Astrocyte (in vitro differentiated cells and primary cell): Measurements from ENCODE around the gene CNTNAP2. TPM values are rescaled to one million over a fixed set of nuclear protein-coding genes. Genes with fewer than 3 reads are reported as not detected.

Experiments
- DNase-seq: peaks from one replicate; pipeline ENCODE4 v3.0.0-alpha.2; 2010; ENCODE audit warnings: low read depth
- FAIRE-seq: peaks from 2 replicates; lab custom pipeline; 2011; peaks lifted over from hg19 to GRCh38; lab: Jason Lieb, UNC
- H2AFZ ChIP-seq: 2 replicates; pipeline ENCODE4 v1.6.0; 2012; ENCODE audit warnings: low read depth, low read length, inconsistent platforms
- H3K27ac ChIP-seq: 2 replicates; pipeline ENCODE4 v1.5.1; 2011; ENCODE audit warnings: low read depth, low read length, inconsistent platforms
- H3K27me3 ChIP-seq: 2 replicates; pipeline ENCODE4 v1.6.0; 2011; ENCODE audit warnings: low read length, inconsistent platforms; ENCODE audit not compliant: insufficient read depth
- H3K36me3 ChIP-seq: 2 replicates; pipeline ENCODE4 v1.5.1; 2011; ENCODE audit warnings: low read length, inconsistent platforms; ENCODE audit not compliant: insufficient read depth
- H3K4me1 ChIP-seq: 2 replicates; pipeline ENCODE4 v1.5.1; 2011; ENCODE audit warnings: low read length, inconsistent platforms; ENCODE audit not compliant: insufficient read depth
- H3K4me2 ChIP-seq: 2 replicates; pipeline ENCODE4 v1.6.0; 2012; ENCODE audit warnings: low read length, inconsistent platforms
- H3K4me3 ChIP-seq: 2 replicates; pipeline ENCODE4 v1.5.1; 2011; ENCODE audit warnings: low read depth, mild to moderate bottlenecking, low read length, inconsistent platforms; ENCODE audit not compliant: insufficient read depth
- H3K79me2 ChIP-seq: 2 replicates; pipeline ENCODE4 v1.6.0; 2012; ENCODE audit warnings: mild to moderate bottlenecking, low read length, inconsistent platforms; ENCODE audit not compliant: insufficient read depth
- H3K9ac ChIP-seq: 2 replicates; pipeline ENCODE4 v1.6.0; 2012; ENCODE audit warnings: mild to moderate bottlenecking, low read length, inconsistent platforms
- H3K9me3 ChIP-seq: 2 replicates; pipeline ENCODE4 v1.5.1; 2012; ENCODE audit warnings: low read depth, mild to moderate bottlenecking, low read length, inconsistent platforms; ENCODE audit not compliant: insufficient read depth
- H4K20me1 ChIP-seq: 2 replicates; pipeline ENCODE4 v1.6.0; 2012; ENCODE audit warnings: low read length, inconsistent platforms; ENCODE audit not compliant: insufficient read depth
- H3K27ac Mint-ChIP-seq: one replicate; pipeline ENCODE4 v1.8.0; 2021; ENCODE audit warnings: mild to moderate bottlenecking, mixed read lengths; ENCODE audit not compliant: unreplicated experiment
- H3K27me3 Mint-ChIP-seq: one replicate; pipeline ENCODE4 v1.8.0; 2021; ENCODE audit warnings: low read depth, mixed read lengths; ENCODE audit not compliant: unreplicated experiment
- H3K36me3 Mint-ChIP-seq: one replicate; pipeline ENCODE4 v1.8.0; 2021; ENCODE audit warnings: low read depth, mixed read lengths; ENCODE audit not compliant: unreplicated experiment
- H3K4me1 Mint-ChIP-seq: one replicate; pipeline ENCODE4 v1.8.0; 2021; ENCODE audit warnings: low read depth, mixed read lengths; ENCODE audit not compliant: unreplicated experiment
- H3K4me3 Mint-ChIP-seq: one replicate; pipeline ENCODE4 v1.8.0; 2021; ENCODE audit warnings: mild to moderate bottlenecking, moderate library complexity, mixed read lengths; ENCODE audit not compliant: unreplicated experiment
- H3K9me3 Mint-ChIP-seq: one replicate; pipeline ENCODE4 v1.8.0; 2021; ENCODE audit warnings: mild to moderate bottlenecking, mixed read lengths; ENCODE audit not compliant: unreplicated experiment
- EZH2 ChIP-seq: IDR thresholded peaks from 2 replicates; pipeline ENCODE4 v1.6.1; 2012; ENCODE audit warnings: mild to moderate bottlenecking, low read length, inconsistent platforms; ENCODE audit not compliant: insufficient read depth
- total RNA-seq: library from RNA; stranded (reverse); gene quantifications from 2 replicates; pipeline ENCODE4 v1.2.1, GENCODE V29; 2021
- TF ChIP-seq, protein P1 (sequence below): IDR thresholded peaks from 2 replicates; pipeline ENCODE4 v1.5.1; 2011; ENCODE audit warnings: low read depth, mild to moderate bottlenecking, inconsistent platforms, low read length, moderate library complexity; ENCODE audit not compliant: insufficient read depth

The CNTNAP2 gene
- total RNA-seq, 1 donor from 2014 or later, result 20.0 TPM

DNA sequence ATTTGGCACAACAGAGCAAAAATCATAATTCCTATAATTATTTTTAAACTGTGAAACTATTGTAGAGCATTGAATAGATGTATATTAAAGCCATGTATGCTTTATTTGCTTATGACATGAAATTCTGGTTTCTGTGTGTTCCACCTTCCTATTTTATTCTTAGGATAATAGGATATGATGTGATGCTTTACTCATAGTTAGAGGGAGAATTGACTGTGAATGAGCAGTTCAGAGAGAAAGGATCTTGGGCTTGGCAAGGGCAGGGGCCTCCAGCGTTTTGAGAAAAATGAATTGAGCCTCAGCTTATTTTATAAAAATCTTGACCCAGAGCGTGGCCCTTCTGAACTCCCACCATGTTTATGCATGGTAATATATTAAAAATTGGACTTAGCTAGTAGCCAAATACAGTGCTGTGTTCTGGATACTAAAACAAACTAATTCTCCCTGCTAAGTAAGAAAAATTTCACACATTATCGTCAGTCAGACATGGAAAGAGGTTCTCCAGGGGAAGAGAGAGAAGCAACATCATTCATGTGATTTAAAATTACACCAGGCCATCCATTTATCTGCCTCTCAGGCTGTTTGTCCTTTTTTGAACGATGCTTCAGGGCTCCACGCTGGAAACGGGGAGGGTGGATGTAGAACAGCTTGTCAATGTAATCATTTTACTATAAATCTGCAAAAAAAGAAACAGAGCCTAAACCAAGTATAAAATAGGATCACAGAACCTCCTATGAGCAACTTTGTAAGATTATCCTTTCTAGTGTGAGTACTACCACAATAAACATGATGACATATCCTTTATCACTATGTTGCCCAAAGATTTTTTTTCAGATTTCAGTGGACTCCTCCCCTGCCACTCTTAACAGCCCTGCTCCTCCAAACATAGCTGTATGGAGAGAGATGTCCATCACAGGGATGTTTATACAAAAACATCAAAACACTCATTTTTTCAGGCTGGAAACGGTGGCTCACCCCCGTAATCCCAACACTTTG, 2215.9 kb downstream of the CNTNAP2 start:
- Histone ChIP-seq H3K4me1 (peaks cover 8% of the 10 kb centered on the region), H3K36me3 (no peaks in the 10 kb centered on the region), H3K4me3 (no peak overlapping the region), H3K9me3 (peaks cover 17% of the 10 kb centered on the region), H4K20me1 (no peaks in the 10 kb centered on the region), H3K79me2 (no peaks in the 10 kb centered on the region), H2AFZ (no peak overlapping the region), H3K27me3 (no peaks in the 10 kb centered on the region), H3K27ac (no peak overlapping the region), H3K4me2 (no peak overlapping the region), H3K9ac (no peak overlapping the region)
- Mint-ChIP-seq H3K9me3 (peaks cover 9% of the 10 kb centered on the region), H3K27ac (peak overlapping the region; percentile 0), H3K27me3 (no peaks in the 10 kb centered on the region), H3K4me3 (no peak overlapping the region), H3K36me3 (peaks cover 6% of the 10 kb centered on the region), H3K4me1 (peaks cover 46% of the 10 kb centered on the region)
- no peak for FAIRE-seq
- TF ChIP-seq, protein P1, sequence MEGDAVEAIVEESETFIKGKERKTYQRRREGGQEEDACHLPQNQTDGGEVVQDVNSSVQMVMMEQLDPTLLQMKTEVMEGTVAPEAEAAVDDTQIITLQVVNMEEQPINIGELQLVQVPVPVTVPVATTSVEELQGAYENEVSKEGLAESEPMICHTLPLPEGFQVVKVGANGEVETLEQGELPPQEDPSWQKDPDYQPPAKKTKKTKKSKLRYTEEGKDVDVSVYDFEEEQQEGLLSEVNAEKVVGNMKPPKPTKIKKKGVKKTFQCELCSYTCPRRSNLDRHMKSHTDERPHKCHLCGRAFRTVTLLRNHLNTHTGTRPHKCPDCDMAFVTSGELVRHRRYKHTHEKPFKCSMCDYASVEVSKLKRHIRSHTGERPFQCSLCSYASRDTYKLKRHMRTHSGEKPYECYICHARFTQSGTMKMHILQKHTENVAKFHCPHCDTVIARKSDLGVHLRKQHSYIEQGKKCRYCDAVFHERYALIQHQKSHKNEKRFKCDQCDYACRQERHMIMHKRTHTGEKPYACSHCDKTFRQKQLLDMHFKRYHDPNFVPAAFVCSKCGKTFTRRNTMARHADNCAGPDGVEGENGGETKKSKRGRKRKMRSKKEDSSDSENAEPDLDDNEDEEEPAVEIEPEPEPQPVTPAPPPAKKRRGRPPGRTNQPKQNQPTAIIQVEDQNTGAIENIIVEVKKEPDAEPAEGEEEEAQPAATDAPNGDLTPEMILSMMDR, result no peak
- no peak for TF ChIP-seq EZH2
- DNase-seq, result no peak

- H3K27ac Mint-ChIP-seq, result peak overlapping the region; percentile 97
- H3K36me3 ChIP-seq, result no peaks in the 10 kb centered on the region
- no peak overlapping the region for H2AFZ ChIP-seq
- peaks cover 7% of the 10 kb centered on the region for H3K9me3 Mint-ChIP-seq
- no peaks in the 10 kb centered on the region for H3K27me3 Mint-ChIP-seq
- no peaks in the 10 kb centered on the region for H3K27me3 ChIP-seq
- H3K4me2 ChIP-seq, result no peak overlapping the region
- no peaks in the 10 kb centered on the region for H4K20me1 ChIP-seq
- peak overlapping the region; percentile 42 for H3K27ac ChIP-seq
- peaks cover 52% of the 10 kb centered on the region for H3K4me1 Mint-ChIP-seq
- H3K9ac ChIP-seq, result no peak overlapping the region
- DNase-seq (no peak), FAIRE-seq (no peak)
- peaks cover 17% of the 10 kb centered on the region for H3K9me3 ChIP-seq
- TF ChIP-seq EZH2, result no peak
- TF ChIP-seq, protein P1, result no peak
- H3K79me2 ChIP-seq, result no peaks in the 10 kb centered on the region
- peaks cover 6% of the 10 kb centered on the region for H3K36me3 Mint-ChIP-seq
- H3K4me1 ChIP-seq, result peaks cover 8% of the 10 kb centered on the region
- H3K4me3 Mint-ChIP-seq, result no peak overlapping the region
- no peak overlapping the region for H3K4me3 ChIP-seq
These were observed 2217.9 kb downstream of the CNTNAP2 start for GRCh38 chr7:148334441-148334956.
